ENCODE results near the gene DCHS2. TPM values are rescaled to one million over a fixed set of nuclear protein-coding genes. Genes with fewer than 3 reads are reported as not detected.

Gene DCHS2
- total RNA-seq, 4 donors from 2014 or later, result 0.26 to 0.93 (median 0.58) TPM

DNA sequence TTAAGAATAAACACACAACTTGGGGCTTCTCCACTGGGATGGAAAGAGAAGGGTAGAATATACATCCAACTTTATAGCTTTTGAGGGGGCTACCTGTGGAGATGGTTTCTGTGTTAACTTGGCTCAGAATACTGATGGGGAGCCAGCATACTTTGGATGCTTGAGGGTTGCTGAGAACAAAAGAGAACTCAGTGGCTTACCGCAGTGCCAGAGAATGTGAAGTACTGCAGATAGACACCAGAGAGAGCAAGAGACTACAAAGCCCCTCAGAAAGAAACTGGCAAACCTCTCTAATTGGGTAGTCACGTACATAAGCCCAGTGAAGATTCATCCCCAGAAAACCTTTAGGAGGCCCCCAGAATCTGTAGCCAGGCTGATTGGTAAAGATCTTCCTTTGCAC, 214.4 kb downstream of the DCHS2 start:
- no peak for DNase-seq (ENCODE audit: low spot score in 2 of 2)
- no peaks in the 10 kb centered on the region for H3K4me1 ChIP-seq
- no peaks in the 10 kb centered on the region for H3K36me3 ChIP-seq
- WGBS, result 83% methylated on average over 2 of the region's 2 CpGs
- no peak overlapping the region for H3K27ac ChIP-seq
- no peak for TF ChIP-seq POLR2A (IDR thresholded peaks at IDR 0.05)
- no peaks in the 10 kb centered on the region for H3K27me3 ChIP-seq
- no peak overlapping the region for H3K4me3 ChIP-seq
- H3K9me3 ChIP-seq, result no peaks in the 10 kb centered on the region

GRCh38 chr4:154276496-154276895, 215.1 kb downstream of the DCHS2 start:
- no peaks in the 10 kb centered on the region for H3K4me1 ChIP-seq
- TF ChIP-seq EP300 (IDR thresholded peaks at IDR 0.05) (no peak), POLR2A (IDR thresholded peaks at IDR 0.05) (no peak), POLR2AphosphoS5 (IDR thresholded peaks at IDR 0.05) (no peak), CTCF (IDR thresholded peaks at IDR 0.05) (no peak)
- no peak for DNase-seq (ENCODE audit: low spot score in 2 of 2)
- no peaks in the 10 kb centered on the region for H3K36me3 ChIP-seq
- H3K4me3 ChIP-seq, result no peak overlapping the region
- WGBS, result 61% methylated on average over 1 of the region's 1 CpG
- no peak overlapping the region for H3K27ac ChIP-seq
- H3K9me3 ChIP-seq, result no peaks in the 10 kb centered on the region
- H3K27me3 ChIP-seq, result no peaks in the 10 kb centered on the region

- Histone ChIP-seq H3K27ac (no peak overlapping the region), H3K4me3 (no peak overlapping the region), H3K27me3 (no peaks in the 10 kb centered on the region), H3K36me3 (no peaks in the 10 kb centered on the region), H3K4me1 (no peaks in the 10 kb centered on the region), H3K9me3 (no peaks in the 10 kb centered on the region)
- WGBS, result 53% methylated on average over 4 of the region's 4 CpGs
- TF ChIP-seq POLR2AphosphoS5 (IDR thresholded peaks at IDR 0.05), result no peak
- no peak for TF ChIP-seq POLR2A (IDR thresholded peaks at IDR 0.05)
- TF ChIP-seq EP300 (IDR thresholded peaks at IDR 0.05), result no peak
- no peak for TF ChIP-seq CTCF (IDR thresholded peaks at IDR 0.05)
- no peak for DNase-seq (ENCODE audit: low spot score in 2 of 2)
These were observed 236.6 kb downstream of the DCHS2 start for GRCh38 chr4:154254999-154255398.

- WGBS, result 82% methylated on average over 4 of the region's 4 CpGs
- TF ChIP-seq POLR2AphosphoS5 (IDR thresholded peaks at IDR 0.05) (no peak), CTCF (IDR thresholded peaks at IDR 0.05) (no peak), POLR2A (IDR thresholded peaks at IDR 0.05) (no peak), EP300 (IDR thresholded peaks at IDR 0.05) (no peak)
- H3K4me1 ChIP-seq, result no peaks in the 10 kb centered on the region
- H3K4me3 ChIP-seq, result no peak overlapping the region
- no peaks in the 10 kb centered on the region for H3K9me3 ChIP-seq
- H3K27me3 ChIP-seq, result no peaks in the 10 kb centered on the region
- no peak overlapping the region for H3K27ac ChIP-seq
- DNase-seq (ENCODE audit: low spot score in 2 of 2), result no peak
- no peaks in the 10 kb centered on the region for H3K36me3 ChIP-seq
These were observed 257.0 kb downstream of the DCHS2 start for GRCh38 chr4:154234576-154234975.

- Histone ChIP-seq H3K27me3 (no peaks in the 10 kb centered on the region), H3K36me3 (no peaks in the 10 kb centered on the region), H3K27ac (no peak overlapping the region), H3K9me3 (no peaks in the 10 kb centered on the region), H3K4me1 (no peaks in the 10 kb centered on the region), H3K4me3 (no peak overlapping the region)
- WGBS, result 46% methylated on average over 2 of the region's 2 CpGs
- no peak for DNase-seq (ENCODE audit: low spot score in 2 of 2)
- TF ChIP-seq CTCF (IDR thresholded peaks at IDR 0.05), result no peak
- TF ChIP-seq POLR2A (IDR thresholded peaks at IDR 0.05), result no peak
- no peak for TF ChIP-seq EP300 (IDR thresholded peaks at IDR 0.05)
- TF ChIP-seq POLR2AphosphoS5 (IDR thresholded peaks at IDR 0.05), result no peak
These were observed 259.7 kb downstream of the DCHS2 start for GRCh38 chr4:154231806-154232478.

DNA sequence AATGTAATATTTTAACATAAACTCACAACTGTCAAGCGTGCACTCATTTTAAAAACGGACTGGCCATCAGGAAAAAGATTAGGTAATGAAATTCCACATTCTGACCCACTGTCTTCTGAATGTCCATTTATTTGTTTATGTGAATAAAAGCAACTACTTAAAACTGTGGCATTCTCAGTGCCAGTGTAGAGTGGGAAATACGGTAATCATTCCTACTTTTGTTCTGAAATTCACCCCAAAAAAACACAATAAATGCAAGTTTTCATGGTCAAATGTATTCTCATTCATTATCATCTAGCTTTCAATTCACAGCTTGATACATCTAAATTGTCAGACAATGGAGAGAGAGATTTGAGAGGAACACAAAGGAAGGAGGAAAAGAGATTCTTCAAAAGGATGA, 260.9 kb downstream of the DCHS2 start:
- WGBS, result 84% methylated on average over 3 of the region's 3 CpGs
- H3K36me3 ChIP-seq, result no peaks in the 10 kb centered on the region
- DNase-seq (ENCODE audit: low spot score in 2 of 2), result no peak
- no peak overlapping the region for H3K4me3 ChIP-seq
- H3K9me3 ChIP-seq, result no peaks in the 10 kb centered on the region
- no peak overlapping the region for H3K27ac ChIP-seq
- H3K4me1 ChIP-seq, result no peaks in the 10 kb centered on the region
- no peak for TF ChIP-seq CTCF (IDR thresholded peaks at IDR 0.05)
- TF ChIP-seq POLR2A (IDR thresholded peaks at IDR 0.05), result no peak
- TF ChIP-seq EP300 (IDR thresholded peaks at IDR 0.05), result no peak
- TF ChIP-seq POLR2AphosphoS5 (IDR thresholded peaks at IDR 0.05), result no peak
- no peaks in the 10 kb centered on the region for H3K27me3 ChIP-seq

All from suprapubic skin (tissue), 4 donors.